GM12878 (cell line): ENCODE measurements around the gene SELENOM. TPM values are rescaled to one million over a fixed set of nuclear protein-coding genes. Genes with fewer than 3 reads are reported as not detected.

Experiments
- BACH1 ChIP-seq: fragments of 450-650 bp; IDR thresholded peaks from 2 replicates; pipeline ENCODE4 v1.6.1; 2017; ENCODE audit warnings: mild to moderate bottlenecking, borderline replicate concordance
- HDGF ChIP-seq: fragments of 450-650 bp; IDR thresholded peaks from 2 replicates; pipeline ENCODE4 v1.6.1; 2016; ENCODE audit warnings: antibody characterized with exemption
- NFYA ChIP-seq: IDR thresholded peaks from 2 replicates; pipeline ENCODE4 v1.6.1; 2011; ENCODE audit warnings: low read depth, mild to moderate bottlenecking, low read length, improper control_type of control experiment, borderline replicate concordance
- POU2F2 ChIP-seq: IDR thresholded peaks from 3 replicates; pipeline ENCODE4 v1.6.1; 2011; ENCODE audit warnings: low read depth, mild to moderate bottlenecking, low read length, borderline replicate concordance
- RB1 ChIP-seq: fragments of 450-650 bp; formaldehyde crosslinking; IDR thresholded peaks from 2 replicates; pipeline ENCODE4 v1.6.1; 2017; ENCODE audit warnings: mild to moderate bottlenecking, borderline replicate concordance
- SUPT20H ChIP-seq: IDR thresholded peaks from 2 replicates; pipeline ENCODE4 v1.6.1; 2011; ENCODE audit warnings: low read depth, mild to moderate bottlenecking, low read length, moderate library complexity, borderline replicate concordance; ENCODE audit not compliant: control insufficient read depth
- YBX1 ChIP-seq: fragments of 450-650 bp; IDR thresholded peaks from 2 replicates; pipeline ENCODE4 v1.6.1; 2016; ENCODE audit warnings: antibody characterized with exemption
- ZNF274 ChIP-seq: IDR thresholded peaks from one replicate; pipeline ENCODE4 v1.8.0; 2011; ENCODE audit not compliant: insufficient read length, insufficient read depth
- polyA plus RNA-seq, 11 experiments: library from polyadenylated mRNA; depleted of rRNA in 4 of 11; unstranded in 6 of 11; stranded (reverse) in 5 of 11; fragments of >200 nt; fragmentation: Nextera tagmentation in 4 of 11; fragmentation: Illumina TruSeq in 1 of 11; extraction: Ambion mirVana in 4 of 11; extraction: Trizol in 1 of 11; gene quantifications; 1 replicate in 1 of 11; 2 replicates in 10 of 11; pipeline versions ENCODE4 v1.2.1 to v1.2.3, GENCODE V29; 2011 to 2016; ENCODE audit warnings: inconsistent platforms in 2 of 11, missing spikeins in 2 of 11, low read depth in 1 of 11
- total RNA-seq, 4 experiments: library from RNA; depleted of rRNA in 3 of 4; stranded (reverse); fragments of >200 nt in 3 of 4; fragmentation: Illumina TruSeq in 1 of 4; extraction: Trizol in 1 of 4; gene quantifications; 2 replicates each; pipeline versions ENCODE4 v1.2.1 to v1.2.3, GENCODE V29; 2013 to 2021
- TF ChIP-seq, protein P1 (sequence below): fragments of 450-650 bp; IDR thresholded peaks from 2 replicates; pipeline ENCODE4 v1.6.1; 2017; ENCODE audit warnings: mild to moderate bottlenecking, moderate library complexity
- TF ChIP-seq, protein P2 (sequence below): fragments of 450-650 bp; IDR thresholded peaks from 2 replicates; pipeline ENCODE4 v1.6.1; 2017; ENCODE audit warnings: mild to moderate bottlenecking, moderate library complexity

SELENOM gene
- total and polyA plus RNA-seq, 10 of the 15 experiments (the other 5 are each of a cell fraction or from before 2014, with no cell fraction given) = 0.80 to 8.3 (median 2.0) TPM

DNA sequence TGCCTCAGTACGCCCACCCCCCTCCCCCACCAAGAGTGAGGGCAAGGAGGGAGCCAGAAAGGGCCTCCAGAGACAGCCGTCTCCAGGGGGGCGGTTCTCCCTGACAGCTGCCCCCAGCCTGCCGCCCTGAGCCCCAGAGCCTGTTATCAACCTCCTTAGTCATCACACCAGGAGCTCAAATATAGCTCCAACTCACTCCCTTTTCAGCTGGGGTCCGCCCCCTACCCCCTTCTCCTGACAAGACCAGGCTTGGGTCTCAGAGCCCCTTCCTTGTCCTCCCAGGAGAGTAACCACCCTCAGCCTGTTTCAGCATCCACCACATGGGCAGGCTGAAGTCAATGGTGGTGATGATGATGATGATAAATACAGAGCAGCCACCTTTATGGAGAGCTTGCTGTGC is 12.9 kb upstream of the SELENOM start (continued):
- no peak for TF ChIP-seq NFYA
- no peak for TF ChIP-seq BACH1
- TF ChIP-seq HDGF = no peak
- TF ChIP-seq SUPT20H = no peak
- TF ChIP-seq, protein P1, sequence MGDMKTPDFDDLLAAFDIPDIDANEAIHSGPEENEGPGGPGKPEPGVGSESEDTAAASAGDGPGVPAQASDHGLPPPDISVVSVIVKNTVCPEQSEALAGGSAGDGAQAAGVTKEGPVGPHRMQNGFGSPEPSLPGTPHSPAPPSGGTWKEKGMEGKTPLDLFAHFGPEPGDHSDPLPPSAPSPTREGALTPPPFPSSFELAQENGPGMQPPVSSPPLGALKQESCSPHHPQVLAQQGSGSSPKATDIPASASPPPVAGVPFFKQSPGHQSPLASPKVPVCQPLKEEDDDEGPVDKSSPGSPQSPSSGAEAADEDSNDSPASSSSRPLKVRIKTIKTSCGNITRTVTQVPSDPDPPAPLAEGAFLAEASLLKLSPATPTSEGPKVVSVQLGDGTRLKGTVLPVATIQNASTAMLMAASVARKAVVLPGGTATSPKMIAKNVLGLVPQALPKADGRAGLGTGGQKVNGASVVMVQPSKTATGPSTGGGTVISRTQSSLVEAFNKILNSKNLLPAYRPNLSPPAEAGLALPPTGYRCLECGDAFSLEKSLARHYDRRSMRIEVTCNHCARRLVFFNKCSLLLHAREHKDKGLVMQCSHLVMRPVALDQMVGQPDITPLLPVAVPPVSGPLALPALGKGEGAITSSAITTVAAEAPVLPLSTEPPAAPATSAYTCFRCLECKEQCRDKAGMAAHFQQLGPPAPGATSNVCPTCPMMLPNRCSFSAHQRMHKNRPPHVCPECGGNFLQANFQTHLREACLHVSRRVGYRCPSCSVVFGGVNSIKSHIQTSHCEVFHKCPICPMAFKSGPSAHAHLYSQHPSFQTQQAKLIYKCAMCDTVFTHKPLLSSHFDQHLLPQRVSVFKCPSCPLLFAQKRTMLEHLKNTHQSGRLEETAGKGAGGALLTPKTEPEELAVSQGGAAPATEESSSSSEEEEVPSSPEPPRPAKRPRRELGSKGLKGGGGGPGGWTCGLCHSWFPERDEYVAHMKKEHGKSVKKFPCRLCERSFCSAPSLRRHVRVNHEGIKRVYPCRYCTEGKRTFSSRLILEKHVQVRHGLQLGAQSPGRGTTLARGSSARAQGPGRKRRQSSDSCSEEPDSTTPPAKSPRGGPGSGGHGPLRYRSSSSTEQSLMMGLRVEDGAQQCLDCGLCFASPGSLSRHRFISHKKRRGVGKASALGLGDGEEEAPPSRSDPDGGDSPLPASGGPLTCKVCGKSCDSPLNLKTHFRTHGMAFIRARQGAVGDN = no peak
- TF ChIP-seq RB1 = no peak
- no peak for TF ChIP-seq ZNF274
- no peak for TF ChIP-seq YBX1
- no peak for TF ChIP-seq POU2F2
- TF ChIP-seq, protein P2, sequence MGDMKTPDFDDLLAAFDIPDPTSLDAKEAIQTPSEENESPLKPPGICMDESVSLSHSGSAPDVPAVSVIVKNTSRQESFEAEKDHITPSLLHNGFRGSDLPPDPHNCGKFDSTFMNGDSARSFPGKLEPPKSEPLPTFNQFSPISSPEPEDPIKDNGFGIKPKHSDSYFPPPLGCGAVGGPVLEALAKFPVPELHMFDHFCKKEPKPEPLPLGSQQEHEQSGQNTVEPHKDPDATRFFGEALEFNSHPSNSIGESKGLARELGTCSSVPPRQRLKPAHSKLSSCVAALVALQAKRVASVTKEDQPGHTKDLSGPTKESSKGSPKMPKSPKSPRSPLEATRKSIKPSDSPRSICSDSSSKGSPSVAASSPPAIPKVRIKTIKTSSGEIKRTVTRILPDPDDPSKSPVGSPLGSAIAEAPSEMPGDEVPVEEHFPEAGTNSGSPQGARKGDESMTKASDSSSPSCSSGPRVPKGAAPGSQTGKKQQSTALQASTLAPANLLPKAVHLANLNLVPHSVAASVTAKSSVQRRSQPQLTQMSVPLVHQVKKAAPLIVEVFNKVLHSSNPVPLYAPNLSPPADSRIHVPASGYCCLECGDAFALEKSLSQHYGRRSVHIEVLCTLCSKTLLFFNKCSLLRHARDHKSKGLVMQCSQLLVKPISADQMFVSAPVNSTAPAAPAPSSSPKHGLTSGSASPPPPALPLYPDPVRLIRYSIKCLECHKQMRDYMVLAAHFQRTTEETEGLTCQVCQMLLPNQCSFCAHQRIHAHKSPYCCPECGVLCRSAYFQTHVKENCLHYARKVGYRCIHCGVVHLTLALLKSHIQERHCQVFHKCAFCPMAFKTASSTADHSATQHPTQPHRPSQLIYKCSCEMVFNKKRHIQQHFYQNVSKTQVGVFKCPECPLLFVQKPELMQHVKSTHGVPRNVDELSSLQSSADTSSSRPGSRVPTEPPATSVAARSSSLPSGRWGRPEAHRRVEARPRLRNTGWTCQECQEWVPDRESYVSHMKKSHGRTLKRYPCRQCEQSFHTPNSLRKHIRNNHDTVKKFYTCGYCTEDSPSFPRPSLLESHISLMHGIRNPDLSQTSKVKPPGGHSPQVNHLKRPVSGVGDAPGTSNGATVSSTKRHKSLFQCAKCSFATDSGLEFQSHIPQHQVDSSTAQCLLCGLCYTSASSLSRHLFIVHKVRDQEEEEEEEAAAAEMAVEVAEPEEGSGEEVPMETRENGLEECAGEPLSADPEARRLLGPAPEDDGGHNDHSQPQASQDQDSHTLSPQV = no peak
- TF ChIP-seq, all 136 proteins: peak for 0
